Heart left ventricle (tissue), 13 donors: ENCODE data around the gene NIFK.

ENCODE experiments used
- CTCF ChIP-seq, 12 donors: fragments of 200-600 bp; sonication (generic) in 4 of 12; IDR thresholded peaks; one replicate each; pipeline versions ENCODE4 v1.5.0 to v1.8.0; 2018 to 2022; ENCODE audit warnings: antibody characterized with exemption in 12 of 12, mild to moderate bottlenecking in 5 of 12
- POLR2A ChIP-seq, 2 donors: fragments of 450-650 bp; IDR thresholded peaks; one replicate each; pipeline ENCODE4 v1.6.1; 2017; ENCODE audit warnings: antibody characterized with exemption in 2 of 2, mild to moderate bottlenecking in 2 of 2, moderate library complexity in 2 of 2
- donor health status: ischemic (EF 13 %, LVEDD 7.1; RV severe dilation, severe dysfunction).
- donor health status: DM: no; HTN: yes; CAD: no.
- donor health status: DM: no; HTN: no; CAD: no.
- donor health status: ischemic (EF 25% LVEDD 6.9; RV normal size, moderate dysfunction).
- donor health status: ischemic (EF 25% LVEDD 5.7; RV mildly dilated, moderate dysfunction).
- donor health status: ischemic (EF 35%, LVEDD 5.7; RV mildly dilated, moderate dysfunction).
- donor health status: nonischemic (EF 11% LVEDD 7.7; RV severe dilation, severe dysfunction).
- donor health status: DM: yes; HTN: yes; CAD: no.
- donor health status: PGD.
- donor health status: ischemic (EF 29% LVEDD 5.4; RV normal size, mild dysfunction).
- donor health status: nonischemic (EF 23%, LVEDD 6.1; RV moderate dilation, normal function).

DNA sequence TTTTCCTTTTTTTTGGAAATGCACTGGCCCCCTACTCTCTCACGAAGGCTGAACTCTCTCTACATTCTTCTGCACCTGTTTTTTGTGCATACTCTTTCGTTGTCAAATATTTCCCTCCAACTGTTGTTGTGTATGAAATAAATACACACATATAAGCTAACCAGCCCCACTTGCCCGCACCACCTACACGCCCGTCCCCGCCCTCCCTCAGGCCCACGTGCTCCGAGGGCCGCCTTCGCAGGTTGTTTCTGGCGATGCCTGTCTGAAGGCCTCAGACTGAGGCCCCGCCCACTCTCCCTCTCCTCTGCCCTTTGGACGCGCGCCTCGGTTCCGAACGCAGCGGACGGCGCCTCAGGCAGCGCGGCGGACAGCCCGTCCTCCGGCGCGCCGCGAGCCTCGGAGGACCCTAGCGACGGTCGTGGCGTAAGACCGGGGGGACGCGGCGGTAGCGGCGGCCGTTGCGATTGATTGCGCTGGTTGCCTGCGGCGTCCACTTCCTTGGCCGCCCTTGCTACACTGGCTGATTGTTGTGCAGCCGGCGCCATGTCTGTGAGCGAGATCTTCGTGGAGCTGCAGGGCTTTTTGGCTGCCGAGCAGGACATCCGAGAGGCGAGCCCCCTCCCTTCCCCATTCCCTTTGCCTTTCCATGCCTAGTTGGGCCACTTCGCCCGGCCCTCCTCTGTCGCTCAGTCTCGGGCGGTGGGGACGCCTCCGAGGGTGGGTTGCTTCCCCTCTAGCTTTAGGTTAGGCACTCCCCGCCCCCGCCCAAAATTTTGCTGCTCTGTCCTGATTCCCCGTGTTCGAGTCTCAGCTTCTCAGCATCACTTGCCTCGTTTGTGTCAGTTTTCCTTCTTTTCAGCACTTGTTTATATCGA lies 18.8 kb upstream of the NIFK start, which contains the start of gene TSN:
- TF ChIP-seq CTCF (IDR thresholded peaks at IDR 0.05): no peak
- TF ChIP-seq POLR2A (IDR thresholded peaks at IDR 0.05): peak in 1 of 2 donors; percentile 75
